HG03103 (cell line): ENCODE measurements around the gene AJM1.

ENCODE experiments used
- ATAC-seq: cut with Tn5 transposase; IDR thresholded peaks from one replicate; pipeline ENCODE4 v1.9.1; 2021; ENCODE audit warnings: low read depth; ENCODE audit not compliant: unreplicated experiment

Gene AJM1

DNA sequence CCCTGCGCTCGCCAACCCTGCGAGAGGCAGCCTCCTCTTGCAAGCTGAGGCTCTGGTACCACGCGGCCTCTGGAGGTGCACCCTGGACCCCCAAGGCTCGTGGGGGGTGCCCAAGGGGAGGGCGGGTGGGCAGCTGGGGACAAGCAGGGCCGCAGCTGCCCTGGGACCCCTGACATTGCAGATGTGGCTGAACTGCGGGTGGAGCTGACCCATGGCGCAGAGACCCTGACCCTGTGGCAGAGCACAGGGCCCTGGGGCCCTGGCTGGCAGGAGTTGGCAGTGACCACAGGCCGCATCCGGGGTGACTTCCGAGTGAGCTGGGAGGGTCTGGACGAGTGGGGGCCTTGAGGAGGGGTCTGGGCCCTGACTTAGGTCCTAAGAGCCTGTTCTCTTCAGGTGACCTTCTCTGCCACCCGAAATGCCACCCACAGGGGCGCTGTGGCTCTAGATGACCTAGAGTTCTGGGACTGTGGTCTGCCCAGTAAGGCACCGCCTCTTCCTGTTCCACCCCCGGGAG is 11.4 kb downstream of the AJM1 start:
- no peak for ATAC-seq

DNA sequence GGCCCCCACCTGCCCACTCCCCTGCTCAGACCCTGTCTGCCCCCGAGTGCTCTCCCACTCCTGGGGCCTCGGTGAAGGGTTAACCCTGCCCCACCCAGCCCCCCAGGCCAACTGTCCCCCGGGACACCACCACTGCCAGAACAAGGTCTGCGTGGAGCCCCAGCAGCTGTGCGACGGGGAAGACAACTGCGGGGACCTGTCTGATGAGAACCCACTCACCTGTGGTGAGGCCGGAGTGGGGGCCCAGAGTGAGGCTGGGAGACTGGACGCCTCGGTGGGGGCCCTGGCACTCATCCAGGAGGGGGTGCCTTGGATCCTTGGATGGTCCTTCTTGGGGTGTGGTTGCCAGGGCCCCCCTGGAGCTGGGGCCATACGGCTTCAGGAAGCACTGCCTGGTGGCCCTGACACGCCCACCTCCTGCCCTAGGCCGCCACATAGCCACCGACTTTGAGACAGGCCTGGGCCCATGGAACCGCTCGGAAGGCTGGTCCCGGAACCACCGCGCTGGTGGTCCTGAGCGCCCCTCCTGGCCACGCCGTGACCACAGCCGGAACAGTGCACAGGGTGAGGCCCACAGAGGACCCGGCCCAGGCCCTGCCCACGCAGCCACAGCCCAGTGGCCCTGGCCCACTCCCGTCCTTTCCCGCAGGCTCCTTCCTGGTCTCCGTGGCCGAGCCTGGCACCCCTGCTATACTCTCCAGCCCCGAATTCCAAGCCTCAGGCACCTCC is 12.0 kb downstream of the AJM1 start:
- ATAC-seq, result no peak

DNA sequence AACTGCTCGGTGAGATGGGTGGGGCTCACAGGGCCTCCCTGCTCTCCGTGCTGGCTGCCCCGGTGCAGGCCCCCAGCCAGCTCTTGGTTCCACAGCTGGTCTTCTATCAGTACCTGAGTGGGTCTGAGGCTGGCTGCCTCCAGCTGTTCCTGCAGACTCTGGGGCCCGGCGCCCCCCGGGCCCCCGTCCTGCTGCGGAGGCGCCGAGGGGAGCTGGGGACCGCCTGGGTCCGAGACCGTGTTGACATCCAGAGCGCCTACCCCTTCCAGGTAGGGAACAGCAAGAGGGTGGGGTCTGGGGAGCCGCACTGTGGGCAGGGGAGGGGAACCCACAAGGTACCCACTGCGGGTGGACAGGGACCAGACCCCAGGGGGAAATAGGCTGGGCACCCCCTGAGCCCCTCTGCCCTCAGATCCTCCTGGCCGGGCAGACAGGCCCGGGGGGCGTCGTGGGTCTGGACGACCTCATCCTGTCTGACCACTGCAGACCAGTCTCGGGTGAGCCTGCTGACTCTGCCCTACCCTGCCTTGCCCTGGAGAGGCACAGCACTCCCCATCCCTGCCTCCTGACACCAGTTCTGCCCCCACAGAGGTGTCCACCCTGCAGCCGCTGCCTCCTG is 12.7 kb downstream of the AJM1 start:
- ATAC-seq, result no peak

DNA sequence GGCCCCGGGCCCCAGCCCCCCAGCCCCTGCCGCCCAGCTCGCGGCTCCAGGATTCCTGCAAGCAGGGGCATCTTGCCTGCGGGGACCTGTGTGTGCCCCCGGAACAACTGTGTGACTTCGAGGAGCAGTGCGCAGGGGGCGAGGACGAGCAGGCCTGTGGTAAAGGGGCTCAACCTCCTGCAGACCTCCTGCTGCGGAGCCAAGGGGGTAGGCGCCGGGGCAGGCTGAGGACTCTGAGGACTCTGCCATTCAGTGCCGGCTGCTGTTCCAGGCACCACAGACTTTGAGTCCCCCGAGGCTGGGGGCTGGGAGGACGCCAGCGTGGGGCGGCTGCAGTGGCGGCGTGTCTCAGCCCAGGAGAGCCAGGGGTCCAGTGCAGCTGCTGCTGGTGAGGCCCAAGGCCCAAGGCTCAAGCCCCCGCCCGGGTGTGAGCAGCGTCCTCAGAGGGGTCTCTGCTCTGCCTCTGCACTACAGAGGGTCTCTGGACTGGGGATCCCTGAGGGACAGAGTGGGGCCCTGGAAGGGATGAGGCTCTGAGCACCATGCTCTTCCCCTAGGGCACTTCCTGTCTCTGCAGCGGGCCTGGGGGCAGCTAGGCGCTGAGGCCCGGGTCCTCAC is 13.3 kb downstream of the AJM1 start:
- no peak for ATAC-seq

DNA sequence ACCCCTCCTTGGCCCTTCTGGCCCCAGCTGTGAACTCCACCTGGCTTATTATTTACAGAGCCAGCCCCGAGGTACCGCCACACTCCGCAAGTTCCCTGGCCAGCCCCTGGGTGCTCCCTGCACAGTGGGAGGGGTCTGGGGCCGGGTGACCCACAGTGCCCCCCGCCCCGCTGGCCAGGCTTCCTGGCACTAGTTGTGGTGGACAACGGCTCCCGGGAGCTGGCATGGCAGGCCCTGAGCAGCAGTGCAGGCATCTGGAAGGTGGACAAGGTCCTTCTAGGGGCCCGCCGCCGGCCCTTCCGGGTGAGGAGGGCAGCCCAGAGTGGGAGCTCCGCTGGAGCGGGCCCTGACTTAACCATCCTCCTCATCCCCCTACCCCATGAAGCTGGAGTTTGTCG is 13.8 kb downstream of the AJM1 start:
- no peak for ATAC-seq

DNA sequence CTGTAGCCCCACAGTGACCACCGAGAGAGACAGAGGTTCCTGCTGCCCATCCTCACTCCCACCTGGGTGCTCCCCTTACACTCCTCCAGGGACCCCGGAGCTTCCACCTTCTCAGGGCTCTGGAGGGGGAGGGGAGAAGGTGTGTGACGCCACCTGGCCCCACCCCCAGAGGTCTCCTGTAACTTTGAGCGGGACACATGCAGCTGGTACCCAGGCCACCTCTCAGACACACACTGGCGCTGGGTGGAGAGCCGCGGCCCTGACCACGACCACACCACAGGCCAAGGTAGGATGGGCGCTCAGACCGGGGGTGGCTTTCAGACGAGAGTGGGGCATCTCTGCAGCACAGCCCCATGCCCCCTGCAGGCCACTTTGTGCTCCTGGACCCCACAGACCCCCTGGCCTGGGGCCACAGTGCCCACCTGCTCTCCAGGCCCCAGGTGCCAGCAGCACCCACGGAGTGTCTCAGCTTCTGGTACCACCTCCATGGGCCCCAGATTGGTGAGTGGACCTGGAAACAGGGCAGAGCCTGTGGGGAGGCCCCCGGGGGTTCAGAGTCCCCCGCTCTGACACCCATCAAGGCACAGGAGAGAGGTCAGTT is 14.4 kb downstream of the AJM1 start:
- no peak for ATAC-seq

DNA sequence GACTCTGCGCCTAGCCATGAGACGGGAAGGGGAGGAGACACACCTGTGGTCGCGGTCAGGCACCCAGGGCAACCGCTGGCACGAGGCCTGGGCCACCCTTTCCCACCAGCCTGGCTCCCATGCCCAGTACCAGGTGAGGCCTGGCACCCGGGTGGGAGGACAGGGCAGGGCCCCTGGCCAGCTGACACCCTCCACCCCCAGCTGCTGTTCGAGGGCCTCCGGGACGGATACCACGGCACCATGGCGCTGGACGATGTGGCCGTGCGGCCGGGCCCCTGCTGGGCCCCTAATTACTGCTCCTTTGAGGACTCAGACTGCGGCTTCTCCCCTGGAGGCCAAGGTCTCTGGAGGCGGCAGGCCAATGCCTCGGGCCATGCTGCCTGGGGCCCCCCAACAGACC is 14.9 kb downstream of the AJM1 start:
- ATAC-seq, result no peak

DNA sequence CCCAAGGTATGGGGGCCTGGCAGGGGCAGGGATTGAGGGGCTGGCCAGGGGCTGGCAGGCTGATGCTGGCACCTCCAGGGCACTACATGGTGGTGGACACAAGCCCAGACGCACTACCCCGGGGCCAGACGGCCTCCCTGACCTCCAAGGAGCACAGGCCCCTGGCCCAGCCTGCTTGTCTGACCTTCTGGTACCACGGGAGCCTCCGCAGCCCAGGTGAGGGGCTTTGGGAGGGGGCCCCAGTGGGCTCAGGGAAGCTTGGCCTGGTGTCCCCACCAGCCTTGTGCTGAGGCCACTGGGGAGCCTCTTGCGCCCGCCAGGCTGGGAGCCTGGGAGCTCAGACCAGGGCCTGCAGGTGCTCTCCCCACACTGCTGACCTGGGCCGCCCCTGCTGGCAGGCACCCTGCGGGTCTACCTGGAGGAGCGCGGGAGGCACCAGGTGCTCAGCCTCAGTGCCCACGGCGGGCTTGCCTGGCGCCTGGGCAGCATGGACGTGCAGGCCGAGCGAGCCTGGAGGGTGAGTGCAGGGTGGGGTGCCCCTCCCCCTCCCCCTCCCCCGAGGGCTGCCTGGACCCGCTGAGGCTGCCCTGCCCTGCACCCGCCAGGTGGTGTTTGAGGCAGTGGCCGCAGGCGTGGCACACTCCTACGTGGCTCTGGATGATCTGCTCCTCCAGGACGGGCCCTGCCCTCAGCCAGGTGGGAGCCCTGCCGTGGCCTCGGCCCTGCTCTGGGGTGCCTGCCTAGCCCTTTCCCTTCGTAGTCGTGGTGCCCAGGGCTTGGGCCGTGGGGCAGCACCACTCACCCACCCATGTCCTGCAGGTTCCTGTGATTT is 15.5 kb downstream of the AJM1 start:
- no peak for ATAC-seq

DNA sequence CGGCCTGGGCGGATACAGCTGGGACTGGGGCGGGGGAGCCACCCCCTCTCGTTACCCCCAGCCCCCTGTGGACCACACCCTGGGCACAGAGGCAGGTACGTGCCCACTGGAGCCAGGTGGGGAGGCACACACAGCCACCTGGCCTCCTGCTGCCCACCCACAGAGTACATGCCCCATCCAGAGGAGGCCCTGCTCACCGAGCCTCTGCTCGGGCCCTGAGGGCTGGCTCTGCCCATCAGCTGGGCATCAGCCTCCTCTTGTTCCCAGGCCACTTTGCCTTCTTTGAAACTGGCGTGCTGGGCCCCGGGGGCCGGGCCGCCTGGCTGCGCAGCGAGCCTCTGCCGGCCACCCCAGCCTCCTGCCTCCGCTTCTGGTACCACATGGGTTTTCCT is 16.2 kb downstream of the AJM1 start:
- ATAC-seq, result no peak

DNA sequence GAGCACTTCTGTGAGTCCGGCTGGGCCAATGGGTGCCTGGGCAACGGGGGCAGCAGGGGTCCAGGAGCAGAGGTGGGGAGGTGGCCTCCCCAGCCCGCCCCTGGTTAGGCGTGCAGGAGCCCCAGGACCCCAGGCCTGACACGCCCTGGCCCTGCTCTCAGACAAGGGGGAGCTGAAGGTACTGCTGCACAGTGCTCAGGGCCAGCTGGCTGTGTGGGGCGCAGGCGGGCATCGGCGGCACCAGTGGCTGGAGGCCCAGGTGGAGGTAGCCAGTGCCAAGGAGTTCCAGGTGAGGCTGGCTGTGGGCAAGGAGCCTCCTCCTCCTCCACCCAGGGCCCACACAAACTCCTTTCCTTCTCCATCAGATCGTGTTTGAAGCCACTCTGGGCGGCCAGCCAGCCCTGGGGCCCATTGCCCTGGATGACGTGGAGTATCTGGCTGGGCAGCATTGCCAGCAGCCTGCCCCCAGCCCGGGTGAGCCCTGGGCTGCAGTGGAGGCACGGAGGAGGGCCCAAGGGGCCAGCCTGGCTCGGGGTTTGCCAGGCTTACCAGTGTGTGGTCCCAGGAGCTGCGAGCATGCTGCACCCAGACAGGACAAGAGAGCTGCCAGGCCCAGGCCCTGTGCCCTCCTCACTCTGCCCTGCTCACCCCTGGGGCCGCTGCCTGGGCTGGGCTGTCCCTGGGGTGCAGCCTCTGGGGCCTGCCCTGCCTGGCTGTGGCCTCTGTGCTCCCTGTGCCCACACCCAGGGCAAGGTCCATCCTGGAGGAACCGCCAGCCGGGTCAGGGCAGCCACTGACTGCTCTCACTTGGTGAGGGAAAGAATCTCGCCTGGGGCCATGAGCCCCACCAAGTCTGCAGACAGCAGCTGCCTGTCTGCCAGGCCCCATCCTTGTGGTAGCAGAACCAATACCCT is 16.8 kb downstream of the AJM1 start:
- ATAC-seq, result no peak

DNA sequence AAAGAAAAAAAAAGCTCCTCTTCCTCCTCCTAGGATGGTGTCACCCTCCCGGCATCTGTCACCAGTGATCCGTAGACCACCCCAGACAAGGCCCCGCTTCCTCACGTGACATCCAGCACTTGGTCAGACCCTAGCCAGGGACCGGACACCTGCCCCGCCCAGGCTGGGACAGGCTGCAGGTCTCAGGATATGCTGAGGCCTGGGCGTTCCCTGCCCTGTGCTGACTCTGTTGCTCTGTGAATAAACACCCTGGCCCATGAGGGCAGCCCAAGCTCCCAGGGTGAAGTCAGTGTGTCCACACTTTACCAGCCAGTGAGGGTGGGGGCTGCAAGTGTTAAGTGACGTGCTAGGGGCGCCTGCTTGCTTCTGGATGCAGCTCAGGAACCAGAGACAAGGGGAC is 18.3 kb downstream of the AJM1 start:
- no peak for ATAC-seq

DNA sequence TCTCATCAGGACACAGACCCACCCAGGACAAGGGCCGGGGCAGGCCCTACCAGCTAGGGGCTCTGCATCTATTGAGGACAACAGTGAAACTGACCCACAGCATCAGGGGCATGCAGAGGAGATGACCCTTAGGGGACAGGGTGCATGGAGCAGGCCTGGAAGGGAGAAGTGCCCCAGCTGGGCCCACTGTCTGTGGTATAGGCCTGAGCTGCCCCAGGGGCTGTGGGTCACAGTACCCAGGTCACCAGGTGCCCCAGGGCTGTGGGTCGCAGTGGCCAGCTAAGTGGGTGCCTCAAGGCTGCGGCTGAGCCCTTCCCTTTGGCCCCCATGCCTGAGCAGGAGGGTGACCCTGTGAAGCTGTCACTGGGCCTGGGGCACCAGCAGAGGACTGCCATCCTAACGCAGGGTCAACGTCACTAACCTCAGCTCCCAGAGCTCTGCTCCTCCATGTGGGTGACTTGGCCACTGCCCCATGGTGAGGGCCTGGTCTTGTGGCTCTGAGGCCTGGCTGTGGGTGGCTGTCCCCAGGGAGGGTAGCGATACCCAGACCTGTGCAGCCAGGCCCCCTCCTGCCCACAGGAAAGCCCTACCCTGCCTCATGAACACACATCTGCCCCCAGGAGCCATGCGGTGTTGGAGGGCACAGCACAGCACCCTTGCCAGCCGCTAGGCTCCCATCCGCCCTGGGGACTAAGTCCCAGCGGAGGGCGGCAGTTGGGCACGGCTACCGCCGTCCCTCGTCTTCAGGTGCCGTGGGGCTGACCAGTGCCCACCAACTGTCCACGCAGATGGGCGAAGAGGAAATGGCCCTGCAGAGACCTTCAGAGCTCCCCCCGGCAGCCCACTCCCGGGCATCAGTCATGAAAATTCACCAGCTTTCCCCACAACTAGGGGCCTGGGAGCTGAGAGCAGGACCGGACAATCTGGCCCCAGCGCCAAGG is 18.9 kb downstream of the AJM1 start:
- ATAC-seq, result no peak

DNA sequence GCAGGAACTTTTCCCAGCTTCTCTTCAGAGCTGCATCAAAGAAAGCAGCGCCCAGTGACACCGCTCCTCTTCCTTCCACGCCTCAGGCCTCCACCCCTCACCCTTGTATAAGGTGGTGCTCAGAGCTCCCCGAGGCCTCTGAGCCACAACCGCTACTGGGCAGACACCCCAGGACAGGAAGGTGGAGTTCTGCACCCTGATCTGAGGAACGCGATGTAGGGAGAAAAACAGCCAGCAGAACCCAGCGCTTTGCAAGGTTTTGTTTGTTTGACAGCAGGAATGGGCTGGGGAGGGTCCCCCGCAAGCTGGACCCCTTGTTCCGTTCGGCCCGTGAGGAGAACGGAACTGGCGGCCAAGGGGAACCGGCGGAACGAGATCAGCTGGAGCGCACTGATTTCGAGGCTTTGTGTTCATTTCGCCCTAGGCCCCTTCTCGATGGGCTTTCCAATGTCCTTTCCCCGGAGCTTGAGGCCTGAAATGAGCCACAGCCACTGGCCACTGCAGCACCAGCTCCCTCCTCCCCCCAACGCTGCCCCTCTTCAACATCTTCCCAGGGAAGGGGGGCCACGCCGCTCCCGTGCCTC is 19.7 kb downstream of the AJM1 start:
- ATAC-seq, result no peak

DNA sequence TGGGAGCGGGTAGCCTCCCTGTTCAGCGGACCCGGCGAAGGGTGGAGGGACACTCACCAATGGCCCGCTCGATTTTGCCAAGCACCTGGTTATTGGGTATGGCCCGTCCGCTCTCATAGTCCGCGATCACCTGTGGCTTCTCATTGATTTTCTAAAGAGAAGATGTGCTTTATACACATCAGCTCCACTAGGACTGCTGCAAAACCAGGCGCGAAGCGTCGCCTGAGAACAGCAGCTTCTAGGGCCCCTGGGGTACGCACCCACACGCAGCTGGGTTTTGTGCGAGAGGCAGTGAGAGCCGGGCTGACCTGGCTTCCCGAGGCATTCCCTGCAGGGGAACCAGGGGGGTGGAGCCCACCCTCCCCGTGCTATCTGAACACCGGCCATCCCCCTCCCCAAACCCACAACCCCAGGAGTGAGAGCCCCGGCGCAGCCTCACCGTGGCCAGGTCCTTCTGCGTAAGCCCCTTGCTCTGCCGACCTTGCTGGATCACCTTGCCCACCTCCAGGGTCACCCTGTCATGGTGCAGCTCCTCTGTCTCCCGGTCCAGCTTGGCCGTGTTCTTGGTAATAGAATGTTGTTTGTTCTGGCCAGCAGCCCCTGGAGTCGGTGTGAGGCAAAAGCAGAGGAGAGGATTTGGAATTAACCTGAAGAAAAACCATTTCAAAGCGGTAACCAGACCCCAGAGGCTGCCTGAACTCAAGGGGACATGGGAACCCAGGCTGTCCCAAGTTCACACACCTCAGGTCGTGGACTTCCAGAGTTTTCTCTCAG is 20.8 kb downstream of the AJM1 start:
- ATAC-seq, result no peak

DNA sequence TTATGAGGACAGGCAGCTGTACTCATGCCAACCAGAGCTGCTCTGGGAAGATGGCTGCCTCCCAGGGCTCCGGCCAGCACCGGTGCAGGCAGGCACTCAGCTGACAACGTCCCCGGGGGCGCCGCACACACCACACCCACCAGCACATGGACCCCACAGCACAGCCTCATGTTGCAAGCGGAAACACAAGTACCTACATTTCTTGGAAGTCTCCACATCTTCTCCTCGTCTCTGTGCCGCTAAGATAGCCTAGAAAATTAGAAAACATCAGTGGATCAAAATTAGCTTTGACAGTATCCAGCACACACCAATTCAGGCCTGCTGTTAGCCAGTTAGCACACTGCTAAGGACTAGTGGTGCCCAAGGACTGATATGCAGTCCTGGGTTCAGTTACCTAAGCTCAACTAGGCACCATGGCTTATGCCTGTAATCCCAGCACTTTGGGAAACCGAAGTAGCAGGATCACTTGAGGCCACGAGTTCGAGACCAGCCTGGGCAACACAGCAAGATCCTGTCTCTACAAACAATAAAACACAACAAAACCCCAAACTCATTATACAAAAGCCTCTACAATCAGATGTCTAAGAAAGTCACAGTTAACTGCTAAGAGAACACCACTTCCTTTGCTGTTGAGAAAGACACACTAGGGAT is 21.5 kb downstream of the AJM1 start:
- no peak for ATAC-seq

DNA sequence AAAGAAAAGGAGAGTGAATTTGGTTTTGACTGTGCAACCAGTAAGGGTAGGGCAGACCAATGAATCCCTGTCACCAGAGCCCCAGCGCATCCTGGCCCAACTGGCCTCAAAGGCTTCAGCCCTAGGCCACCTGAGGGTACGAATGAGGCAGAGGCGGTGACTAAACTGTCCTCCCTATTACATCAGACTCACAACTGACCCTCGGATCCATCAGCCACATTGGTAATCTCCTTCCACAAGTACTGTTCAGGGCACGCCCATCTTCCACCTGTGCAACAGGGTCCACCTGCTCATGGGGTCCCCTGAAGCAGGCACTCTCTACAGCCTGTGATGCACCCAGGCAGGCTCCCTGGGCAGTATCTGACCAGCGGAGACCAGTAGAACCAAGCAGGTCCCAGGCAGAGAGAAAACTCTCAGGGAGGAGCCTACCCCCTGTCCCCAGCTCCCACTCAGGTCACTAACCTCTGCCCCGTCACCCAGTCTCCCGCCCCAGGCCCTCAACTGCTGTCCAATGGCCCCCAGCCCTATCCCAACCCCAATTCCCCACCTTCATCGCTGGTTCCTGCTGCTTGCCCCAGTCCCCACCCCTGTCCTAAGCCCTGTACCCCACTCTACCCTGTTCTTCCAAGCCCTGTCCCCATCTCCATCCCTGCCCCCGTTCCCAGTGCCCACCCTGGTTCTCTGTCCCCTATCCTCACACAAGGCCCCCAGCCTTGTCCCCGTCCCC is 22.9 kb downstream of the AJM1 start:
- no peak for ATAC-seq
